Measurements from ENCODE around the gene POLR2L.

GRCh38 chr11:865462-866430, 23.4 kb upstream of the POLR2L start:
- no peak for TF ChIP-seq CTCF (IDR thresholded peaks at IDR 0.05 in 4 of 5, conservative IDR thresholded peaks at IDR 0.05 in 1 of 5)
- no peak for TF ChIP-seq POLR2A (IDR thresholded peaks at IDR 0.05)
